ENCODE results near the gene TRIM58.

Gene TRIM58

DNA sequence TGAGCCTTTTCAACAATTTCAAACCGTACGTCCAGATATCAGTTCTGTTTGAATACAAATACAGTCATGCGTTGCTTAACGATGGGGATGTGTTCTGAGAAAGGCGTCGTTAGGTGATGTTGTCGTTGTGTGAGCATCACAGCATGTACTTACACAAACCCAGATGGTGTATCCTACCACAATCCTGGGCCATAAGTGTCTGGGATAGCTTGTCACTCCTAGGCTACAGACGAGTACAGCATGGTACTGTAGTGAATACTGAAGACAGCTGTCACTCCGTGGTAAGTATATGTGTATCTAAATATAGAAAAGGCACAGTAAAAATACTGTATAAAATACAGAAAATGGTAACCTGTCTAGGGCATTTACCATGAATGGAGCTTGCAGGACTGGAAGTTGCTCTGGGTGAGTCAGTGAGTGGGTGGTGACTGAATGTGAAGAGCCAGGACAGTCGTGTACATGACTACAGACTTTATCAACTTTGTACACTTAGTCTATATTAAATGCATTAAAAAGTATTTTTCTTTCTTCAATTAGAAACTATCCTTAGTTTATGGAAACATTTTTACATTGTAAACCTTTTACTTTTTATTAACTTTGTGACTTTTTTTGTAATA lies 27.9 kb downstream of the TRIM58 start:
- no peak for FAIRE-seq

GRCh38 chr1:247895163-247895637 lies 38.2 kb downstream of the TRIM58 start, which contains the start of gene OR2W3:
TSS of gene OR2W3 (plus strand) at chr1:247895587. CDS start at chr1:247895587, 0 bp downstream.
- FAIRE-seq (no peak), DNase-seq (ENCODE audit: low spot score) (no peak)

More for the DNA sequence above, 27.9 kb downstream of the TRIM58 start:
- DNase-seq (ENCODE audit: low spot score) = no peak

DNA sequence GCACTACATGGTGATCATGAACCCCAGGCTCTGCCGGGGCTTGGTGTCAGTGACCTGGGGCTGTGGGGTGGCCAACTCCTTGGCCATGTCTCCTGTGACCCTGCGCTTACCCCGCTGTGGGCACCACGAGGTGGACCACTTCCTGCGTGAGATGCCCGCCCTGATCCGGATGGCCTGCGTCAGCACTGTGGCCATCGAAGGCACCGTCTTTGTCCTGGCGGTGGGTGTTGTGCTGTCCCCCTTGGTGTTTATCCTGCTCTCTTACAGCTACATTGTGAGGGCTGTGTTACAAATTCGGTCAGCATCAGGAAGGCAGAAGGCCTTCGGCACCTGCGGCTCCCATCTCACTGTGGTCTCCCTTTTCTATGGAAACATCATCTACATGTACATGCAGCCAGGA lies 39.0 kb downstream of the TRIM58 start:
- DNase-seq (ENCODE audit: low spot score) (no peak), FAIRE-seq (no peak)

DNA sequence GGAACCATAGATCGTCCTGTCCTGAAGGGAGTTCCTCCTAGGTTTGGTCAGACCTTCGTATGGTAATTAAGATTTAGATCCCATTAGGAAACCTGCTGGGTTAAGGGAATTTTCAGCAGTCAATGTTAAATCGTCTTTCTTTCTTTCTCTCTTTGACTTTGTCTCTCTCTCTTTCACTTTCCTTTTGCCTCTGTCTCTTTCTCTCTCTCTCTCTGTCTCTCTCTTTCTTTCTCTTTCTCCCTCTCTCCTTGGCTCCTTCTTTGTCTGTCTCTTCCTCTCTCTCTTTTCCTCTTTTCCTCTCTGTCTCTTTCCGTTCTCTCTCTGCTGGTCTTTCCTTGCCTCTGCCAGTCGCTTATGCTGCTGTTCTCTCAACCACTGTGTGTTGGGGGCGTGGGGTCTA lies 47.1 kb downstream of the TRIM58 start:
- no peak for FAIRE-seq
- DNase-seq (ENCODE audit: low spot score) = no peak

DNA sequence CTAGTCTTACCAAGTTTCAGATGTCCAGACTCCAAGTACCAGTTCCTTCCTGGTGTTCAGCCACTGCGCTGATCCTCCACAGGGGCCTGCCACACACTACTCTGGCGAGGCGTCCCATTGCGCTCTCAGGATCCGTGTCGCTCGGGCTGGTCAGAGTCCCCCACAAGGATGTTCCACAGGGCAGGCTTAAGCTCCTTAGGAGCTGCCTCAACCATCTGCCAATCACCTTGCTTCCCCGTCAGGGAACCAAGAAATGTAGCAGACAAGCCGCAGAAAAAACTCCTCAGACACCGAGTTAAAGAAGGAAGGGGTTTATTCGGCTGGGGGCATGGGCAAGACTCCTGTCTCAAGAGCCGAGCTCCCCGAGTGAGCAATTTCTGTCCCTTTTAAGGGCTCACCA lies 48.2 kb downstream of the TRIM58 start:
- DNase-seq (ENCODE audit: low spot score) = no peak
- FAIRE-seq = no peak

DNA sequence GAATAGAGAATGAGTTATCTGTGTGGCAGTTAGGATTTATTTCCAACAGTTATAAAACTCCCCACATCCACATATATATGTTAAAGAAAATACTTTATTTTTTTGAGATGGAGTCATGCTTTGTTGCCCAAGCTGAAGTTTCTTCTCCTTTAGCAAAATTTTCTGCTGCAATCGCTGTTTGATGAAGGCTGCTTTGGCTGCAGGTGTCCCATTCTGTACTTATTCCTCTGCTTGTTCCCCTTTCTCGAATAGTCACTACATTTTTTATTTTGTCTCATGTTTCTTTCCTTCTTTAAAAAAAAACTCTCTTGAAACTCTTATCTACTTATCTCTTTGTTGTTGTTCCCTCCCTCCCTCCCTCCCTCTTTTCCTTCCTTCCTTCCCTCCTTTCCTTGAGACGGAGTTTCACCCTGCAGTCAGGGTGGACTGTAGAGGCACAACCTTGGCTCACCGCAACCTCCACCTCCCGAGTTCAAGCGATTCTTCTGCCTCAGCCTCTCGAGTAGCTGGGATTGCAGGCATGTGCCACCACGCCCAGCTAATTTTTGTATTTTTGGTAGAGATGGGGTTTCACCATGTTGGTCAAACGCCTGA lies 49.0 kb downstream of the TRIM58 start:
- FAIRE-seq (no peak), DNase-seq (ENCODE audit: low spot score) (no peak)

- DNase-seq (ENCODE audit: low spot score) = peak; percentile 73
- peak; percentile 73 for FAIRE-seq
Measured at GRCh38 chr1:247906504-247907047, 49.6 kb downstream of the TRIM58 start.

GRCh38 chr1:247908766-247909165 lies 51.8 kb downstream of the TRIM58 start:
- DNase-seq (ENCODE audit: low spot score) (no peak), FAIRE-seq (no peak)

DNA sequence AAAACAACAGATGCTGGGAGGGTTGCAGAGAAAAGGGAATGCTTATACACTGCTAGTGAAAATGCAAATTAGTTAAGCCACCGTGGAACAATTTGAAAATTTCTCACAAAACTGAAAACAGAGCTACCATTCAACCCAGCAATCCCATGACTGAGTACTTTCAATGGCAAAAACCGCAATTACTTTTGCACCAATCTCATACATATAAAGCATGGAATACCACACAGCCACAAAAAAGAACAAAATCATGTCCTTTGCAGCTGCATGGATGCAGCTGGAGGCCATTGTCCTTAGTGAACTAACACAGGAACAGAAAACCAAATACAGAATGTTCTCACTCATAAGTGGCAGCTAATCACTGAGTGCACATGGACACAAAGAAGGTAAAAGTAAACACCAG lies 56.8 kb downstream of the TRIM58 start:
- DNase-seq (ENCODE audit: low spot score) (no peak), FAIRE-seq (no peak)

DNA sequence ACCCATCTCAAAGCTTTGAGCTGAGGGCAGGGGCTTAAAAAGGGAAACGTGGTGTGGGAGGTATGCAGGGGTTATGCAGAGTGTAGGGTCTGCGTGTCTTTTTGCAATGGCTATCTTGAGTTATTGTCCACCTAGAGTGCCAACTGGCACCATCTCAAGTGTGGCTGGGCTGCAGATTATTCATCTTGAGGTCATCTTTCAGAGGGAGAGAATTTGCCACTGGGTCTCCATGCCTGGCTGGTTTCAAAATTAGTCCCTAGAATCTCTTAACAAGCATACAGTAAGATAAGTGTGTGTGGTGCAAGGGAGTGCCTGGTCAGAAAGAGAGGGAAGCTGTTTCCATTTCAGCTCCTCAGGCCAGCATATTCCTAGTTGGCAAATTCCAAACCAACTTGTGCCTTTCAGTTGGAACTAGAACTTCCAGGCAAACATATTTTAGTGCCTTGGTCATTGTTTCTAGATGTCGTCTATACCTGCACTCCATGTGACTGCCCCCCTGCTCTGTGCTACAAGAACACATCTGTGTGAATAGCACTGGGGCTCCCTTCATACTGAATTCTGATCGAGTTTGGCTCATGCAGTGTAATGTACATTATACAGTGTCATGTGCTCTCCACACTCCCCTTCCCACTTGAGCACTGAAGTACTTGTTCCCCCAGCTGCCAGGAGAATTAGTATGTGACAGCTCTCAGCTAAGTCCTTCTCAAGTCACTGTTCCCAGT lies 58.1 kb downstream of the TRIM58 start:
- FAIRE-seq (peak; percentile 70), DNase-seq (ENCODE audit: low spot score) (peak; percentile 77)

DNA sequence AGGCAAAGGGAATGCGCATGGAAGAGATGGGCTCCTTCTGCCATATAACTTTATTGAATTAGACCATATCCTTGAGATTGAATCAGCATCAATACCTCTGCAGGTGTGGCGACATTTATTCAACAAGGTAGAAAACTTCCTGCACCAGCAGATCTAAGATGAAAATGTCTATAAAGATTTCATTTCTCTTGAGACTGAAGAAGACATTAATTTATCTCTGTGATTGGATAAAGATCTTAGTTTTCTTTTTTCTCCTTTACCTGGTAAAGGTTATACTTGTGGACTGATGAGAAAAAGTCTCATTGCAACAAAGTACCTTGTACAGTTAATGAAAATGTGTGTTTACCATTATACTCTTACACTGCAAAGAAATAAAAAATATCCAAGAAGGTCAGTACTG lies 63.0 kb downstream of the TRIM58 start, which contains the start of gene OR2T8:
OR2T8 (plus strand) TSS at position 301 of the 400 bp plus-strand sequence. CDS start 766 bp downstream, outside the sequence.
- no peak for DNase-seq (ENCODE audit: low spot score)
- FAIRE-seq = no peak

GRCh38 chr1:247923941-247924340 lies 67.0 kb downstream of the TRIM58 start:
- FAIRE-seq (no peak), DNase-seq (ENCODE audit: low spot score) (no peak)

DNA sequence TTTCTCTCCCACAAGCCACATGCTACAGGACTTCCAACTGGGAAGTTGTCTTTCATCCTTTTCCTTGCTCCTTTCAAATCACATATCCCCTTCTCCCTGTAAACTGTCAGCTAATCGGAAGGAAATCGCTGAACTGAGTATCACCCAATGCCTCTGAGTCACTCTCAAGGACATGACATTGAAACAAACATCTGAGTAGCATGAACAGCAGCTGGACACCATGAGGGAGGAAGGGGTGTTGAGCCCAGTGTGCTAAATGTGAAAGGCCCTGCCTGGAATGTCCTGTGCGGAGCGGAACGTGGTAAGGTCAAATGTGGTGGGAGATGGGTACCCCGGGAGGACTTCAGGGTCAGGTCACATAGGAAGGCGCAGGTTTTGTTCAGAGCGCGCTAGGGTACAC lies 67.9 kb downstream of the TRIM58 start, which contains the start of gene OR2AJ1:
OR2AJ1 (plus strand) TSS at position 22 of the 400 bp plus-strand sequence. CDS start 8,880 bp downstream, outside the sequence.
- FAIRE-seq = no peak
- DNase-seq (ENCODE audit: low spot score) = no peak
